Measurements from ENCODE around the gene SPACA7. TPM values are rescaled to one million over a fixed set of nuclear protein-coding genes. Genes with fewer than 3 reads are reported as not detected.

The SPACA7 gene
- total RNA-seq, 2 experiments from 2014 or later = not detected

GRCh38 chr13:112450118-112450903, 74.2 kb downstream of the SPACA7 start:
- ATAC-seq (ENCODE audit: low read depth) (no peak), DNase-seq (no peak)
- Mint-ChIP-seq H3K36me3 (no peaks in the 10 kb centered on the region), H3K27ac (no peak overlapping the region), H3K27me3 (no peaks in the 10 kb centered on the region), H3K4me3 (no peak overlapping the region), H3K4me1 (no peaks in the 10 kb centered on the region), H3K9me3 (no peaks in the 10 kb centered on the region)
- POLR2A ChIA-PET = no interaction called here

DNA sequence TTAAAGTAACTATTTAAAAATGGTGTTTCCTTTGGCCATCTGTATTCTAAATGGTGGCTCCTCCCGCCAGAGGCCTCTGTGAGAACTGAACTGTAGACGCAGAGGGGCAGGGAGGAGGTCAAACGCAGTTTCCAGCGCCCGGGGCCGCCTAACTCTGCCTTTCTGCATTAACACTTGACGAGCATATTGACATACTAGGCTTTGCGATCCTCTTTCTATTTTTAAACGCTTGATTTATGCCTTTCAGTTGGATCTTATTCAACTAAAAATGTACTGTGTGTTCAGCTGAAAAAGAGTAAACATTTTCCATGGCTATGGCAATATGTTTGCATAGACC, 74.7 kb downstream of the SPACA7 start:
- Mint-ChIP-seq H3K9me3 (no peaks in the 10 kb centered on the region), H3K36me3 (no peaks in the 10 kb centered on the region), H3K4me1 (no peaks in the 10 kb centered on the region), H3K4me3 (no peak overlapping the region), H3K27me3 (no peaks in the 10 kb centered on the region), H3K27ac (no peak overlapping the region)
- ATAC-seq (ENCODE audit: low read depth) = no peak
- POLR2A ChIA-PET = no interaction called here
- no peak for DNase-seq

GRCh38 chr13:112451512-112452379, 75.6 kb downstream of the SPACA7 start:
- DNase-seq (no peak), ATAC-seq (ENCODE audit: low read depth) (no peak)
- Mint-ChIP-seq H3K9me3 (no peaks in the 10 kb centered on the region), H3K4me3 (no peak overlapping the region), H3K27me3 (no peaks in the 10 kb centered on the region), H3K4me1 (no peaks in the 10 kb centered on the region), H3K36me3 (no peaks in the 10 kb centered on the region), H3K27ac (no peak overlapping the region)
- POLR2A ChIA-PET = no interaction called here

DNA sequence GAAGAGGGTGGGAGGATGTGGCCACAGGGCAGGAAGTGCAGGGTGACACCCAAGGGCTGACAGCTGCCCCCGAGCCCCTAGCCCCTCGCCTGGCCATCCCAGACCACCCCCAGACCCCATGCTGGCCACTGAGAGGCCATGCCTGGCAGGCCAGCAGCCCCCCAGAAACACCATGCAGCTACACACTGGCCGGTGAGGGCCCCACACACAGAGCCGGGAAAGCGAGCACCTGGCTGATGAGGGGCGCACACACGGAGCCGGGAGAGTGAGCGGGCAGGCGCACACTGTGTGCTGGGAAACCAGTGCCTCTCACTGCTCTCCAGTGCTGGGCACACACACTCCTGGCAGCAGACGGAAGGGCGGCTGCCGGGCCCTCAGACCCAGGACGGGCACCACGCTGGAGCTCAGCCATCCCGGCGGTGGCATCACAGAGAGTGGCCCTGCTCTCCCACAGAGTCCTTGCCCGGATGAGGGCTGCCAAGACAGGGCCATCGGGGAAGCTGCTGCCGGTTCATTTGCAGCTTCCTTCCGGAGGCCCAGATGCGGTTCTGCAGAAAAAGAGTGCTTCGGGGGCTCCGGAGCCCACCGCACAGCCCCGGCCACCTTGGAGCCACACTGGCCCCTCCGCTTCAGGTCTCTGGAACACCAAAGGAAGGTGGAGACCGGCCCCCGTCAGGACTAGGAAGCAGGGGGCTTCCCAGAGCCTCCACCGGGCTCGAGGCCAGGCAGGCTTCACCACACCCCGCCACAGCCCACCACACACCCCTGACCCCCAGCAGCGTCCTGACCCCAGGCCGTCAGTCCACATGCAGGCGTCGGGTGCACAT, 76.4 kb downstream of the SPACA7 start:
- no peak for ATAC-seq (ENCODE audit: low read depth)
- no peak for DNase-seq
- no peaks in the 10 kb centered on the region for H3K9me3 Mint-ChIP-seq
- no peaks in the 10 kb centered on the region for H3K27me3 Mint-ChIP-seq
- POLR2A ChIA-PET = no interaction called here
- no peaks in the 10 kb centered on the region for H3K36me3 Mint-ChIP-seq
- H3K4me3 Mint-ChIP-seq = no peak overlapping the region
- H3K27ac Mint-ChIP-seq = no peak overlapping the region
- no peaks in the 10 kb centered on the region for H3K4me1 Mint-ChIP-seq

GRCh38 chr13:112453207-112453829, 77.2 kb downstream of the SPACA7 start:
- Mint-ChIP-seq H3K4me3 (no peak overlapping the region), H3K27ac (no peak overlapping the region), H3K36me3 (no peaks in the 10 kb centered on the region), H3K27me3 (no peaks in the 10 kb centered on the region), H3K4me1 (no peaks in the 10 kb centered on the region), H3K9me3 (no peaks in the 10 kb centered on the region)
- no peak for ATAC-seq (ENCODE audit: low read depth)
- no peak for DNase-seq
- POLR2A ChIA-PET = no interaction called here

DNA sequence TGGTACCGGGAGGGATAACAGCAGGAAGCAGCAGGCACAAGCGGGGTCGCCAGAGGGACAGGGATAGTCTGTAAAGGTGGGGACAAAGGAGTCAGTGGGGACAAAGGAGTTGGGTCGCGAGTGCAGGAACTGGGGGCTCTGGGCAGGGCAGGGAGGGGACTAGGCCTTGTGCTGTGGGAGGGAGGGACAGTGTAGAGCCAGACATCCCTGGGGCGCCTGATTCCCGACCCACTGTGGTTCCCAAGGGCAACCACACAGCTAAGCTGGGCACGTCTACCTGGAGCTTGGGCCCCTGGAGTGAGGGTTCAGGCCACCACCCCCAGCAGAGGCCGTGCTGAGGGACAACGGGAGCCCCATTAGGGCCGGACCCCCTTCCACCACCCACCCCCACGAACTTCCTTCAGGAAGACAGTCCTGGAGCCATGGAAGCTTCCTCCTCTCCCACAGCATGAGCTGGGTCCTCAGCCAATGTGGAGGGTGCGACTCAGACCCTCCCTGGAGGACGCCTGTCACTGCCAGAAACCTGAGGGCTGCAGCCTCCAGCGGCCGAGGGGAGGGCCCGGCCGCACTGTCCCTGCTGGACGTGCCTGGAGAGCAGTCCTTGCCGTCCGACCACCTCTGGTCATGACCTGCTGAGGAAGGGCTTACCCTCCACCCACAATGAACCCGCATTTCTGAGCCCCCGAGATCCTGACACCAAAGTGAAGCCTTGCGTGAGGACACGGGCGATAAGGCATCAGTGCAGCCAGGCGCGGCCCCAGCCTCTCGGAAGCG, 77.9 kb downstream of the SPACA7 start:
- H3K27ac Mint-ChIP-seq = no peak overlapping the region
- POLR2A ChIA-PET = no interaction called here
- no peaks in the 10 kb centered on the region for H3K27me3 Mint-ChIP-seq
- no peaks in the 10 kb centered on the region for H3K4me1 Mint-ChIP-seq
- no peaks in the 10 kb centered on the region for H3K9me3 Mint-ChIP-seq
- DNase-seq (no peak), ATAC-seq (ENCODE audit: low read depth) (no peak)
- H3K4me3 Mint-ChIP-seq = no peak overlapping the region
- no peaks in the 10 kb centered on the region for H3K36me3 Mint-ChIP-seq

DNA sequence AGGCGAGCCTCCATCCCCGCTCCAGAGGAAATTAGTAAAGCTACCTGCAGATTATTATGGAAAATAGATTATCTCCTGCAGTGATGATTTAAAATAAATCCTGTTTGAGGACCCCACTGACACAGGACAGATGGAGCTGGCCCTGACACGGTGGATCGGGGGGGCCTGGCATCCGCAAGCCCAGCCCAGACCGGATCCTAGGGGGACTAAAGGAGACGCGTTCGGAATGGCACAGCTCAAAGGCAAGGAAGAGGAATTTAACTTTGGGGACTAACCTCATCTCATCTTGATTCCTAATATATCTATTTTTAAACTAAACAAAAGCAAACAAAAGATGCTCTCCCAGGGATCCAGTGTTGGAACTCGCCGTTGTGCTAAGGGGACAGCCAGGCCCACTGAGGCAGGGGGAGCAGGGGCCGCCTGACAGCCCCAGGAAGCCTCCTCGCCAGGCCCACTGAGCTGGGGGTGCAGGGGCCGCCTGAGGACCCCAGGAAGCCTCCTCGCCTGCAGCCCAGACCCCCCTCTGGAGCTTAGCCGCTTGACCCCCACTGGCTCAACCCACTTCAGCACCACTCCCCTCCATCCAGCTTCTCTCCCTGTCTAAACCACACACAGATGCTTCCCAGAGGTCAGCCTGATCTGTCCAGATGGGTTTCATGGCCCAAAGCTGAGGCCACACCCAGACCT, 78.6 kb downstream of the SPACA7 start:
- POLR2A ChIA-PET = no interaction called here
- H3K36me3 Mint-ChIP-seq = no peaks in the 10 kb centered on the region
- DNase-seq (no peak), ATAC-seq (ENCODE audit: low read depth) (no peak)
- peaks cover 2% of the 10 kb centered on the region for H3K27me3 Mint-ChIP-seq
- no peaks in the 10 kb centered on the region for H3K4me1 Mint-ChIP-seq
- H3K27ac Mint-ChIP-seq = no peak overlapping the region
- no peaks in the 10 kb centered on the region for H3K9me3 Mint-ChIP-seq
- no peak overlapping the region for H3K4me3 Mint-ChIP-seq

DNA sequence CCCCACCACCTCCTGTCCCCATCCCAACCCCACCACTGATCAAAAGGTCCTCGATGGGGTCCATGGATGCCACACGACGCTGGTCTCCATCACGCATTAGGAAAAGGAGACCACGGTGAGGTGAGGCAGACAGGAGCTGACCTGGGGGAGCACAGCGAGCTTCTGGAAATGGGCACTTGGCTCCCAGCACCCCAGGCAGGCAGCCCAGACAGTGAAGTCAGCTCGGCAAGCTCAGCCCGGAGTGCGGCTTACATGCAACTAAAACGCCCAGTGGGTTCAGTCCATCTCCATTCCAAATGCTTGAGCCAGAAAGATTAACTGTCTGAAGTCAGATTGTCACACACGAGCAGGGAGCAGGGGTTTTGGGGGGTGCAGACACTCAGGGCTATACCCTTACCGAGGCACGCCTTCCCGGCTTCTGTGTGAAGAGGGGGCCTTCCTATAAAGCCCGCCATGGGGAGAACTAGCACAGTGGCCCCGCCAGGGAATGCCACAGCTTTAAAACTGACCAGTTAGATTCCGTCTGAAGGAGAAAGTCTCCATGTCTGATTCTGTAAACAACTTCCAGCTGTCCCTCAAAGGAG, 79.4 kb downstream of the SPACA7 start:
- ATAC-seq (ENCODE audit: low read depth) (no peak), DNase-seq (no peak)
- Mint-ChIP-seq H3K36me3 (no peaks in the 10 kb centered on the region), H3K27me3 (peaks cover 3% of the 10 kb centered on the region), H3K4me3 (no peak overlapping the region), H3K9me3 (no peaks in the 10 kb centered on the region), H3K4me1 (no peaks in the 10 kb centered on the region), H3K27ac (no peak overlapping the region)
- POLR2A ChIA-PET = no interaction called here

- Mint-ChIP-seq H3K4me3 (no peak overlapping the region), H3K9me3 (no peaks in the 10 kb centered on the region), H3K27me3 (peaks cover 5% of the 10 kb centered on the region), H3K27ac (no peak overlapping the region), H3K36me3 (no peaks in the 10 kb centered on the region), H3K4me1 (no peaks in the 10 kb centered on the region)
- POLR2A ChIA-PET = no interaction called here
- DNase-seq (no peak), ATAC-seq (ENCODE audit: low read depth) (no peak)
These were observed 80.2 kb downstream of the SPACA7 start for GRCh38 chr13:112456138-112457056.

DNA sequence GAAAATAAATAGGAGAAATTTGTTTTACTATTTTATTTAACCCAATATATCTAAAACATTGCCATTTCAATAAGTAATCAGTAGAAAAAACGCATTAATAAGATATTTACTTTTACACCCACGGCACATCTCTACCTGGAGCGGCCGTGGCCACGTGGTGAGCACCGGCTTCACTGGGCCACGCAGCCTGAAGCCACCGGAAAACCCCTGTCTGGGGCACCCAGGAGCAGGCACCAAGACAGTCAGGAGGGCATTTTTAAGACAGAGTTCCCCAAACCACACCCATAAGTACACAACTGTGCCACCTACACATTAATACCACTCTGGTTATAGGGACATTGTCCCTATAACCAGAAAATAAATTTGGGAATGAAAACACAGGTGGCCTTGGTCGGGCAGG, 80.9 kb downstream of the SPACA7 start:
- no peak overlapping the region for H3K4me3 Mint-ChIP-seq
- DNase-seq = no peak

GRCh38 chr13:112457485-112457884, 81.3 kb downstream of the SPACA7 start:
- no peaks in the 10 kb centered on the region for H3K9me3 Mint-ChIP-seq
- POLR2A ChIA-PET = no interaction called here
- no peak for DNase-seq

More for the DNA sequence above, 80.9 kb downstream of the SPACA7 start:
- H3K36me3 Mint-ChIP-seq = no peaks in the 10 kb centered on the region
- no peak for ATAC-seq (ENCODE audit: low read depth)
- POLR2A ChIA-PET = no interaction called here
- H3K27ac Mint-ChIP-seq = no peak overlapping the region
- H3K9me3 Mint-ChIP-seq = no peaks in the 10 kb centered on the region
- no peaks in the 10 kb centered on the region for H3K4me1 Mint-ChIP-seq
- peaks cover 6% of the 10 kb centered on the region for H3K27me3 Mint-ChIP-seq

More at GRCh38 chr13:112457485-112457884, 81.3 kb downstream of the SPACA7 start:
- ATAC-seq (ENCODE audit: low read depth) = no peak
- Mint-ChIP-seq H3K36me3 (no peaks in the 10 kb centered on the region), H3K27me3 (peaks cover 9% of the 10 kb centered on the region), H3K4me3 (no peak overlapping the region), H3K4me1 (no peaks in the 10 kb centered on the region), H3K27ac (no peak overlapping the region)

Measured in activated naive CD8-positive, alpha-beta T cell treated with anti-CD3 and anti-CD28 coated beads, Interleukin-2, amount 10 ng/mL, durations not matched to agents 7 days and 5 days (primary cell).